Erythroblast (primary cell): ENCODE data around the gene SLC22A13.

Source experiments
- GATA1 ChIP-seq: IDR thresholded peaks from 2 replicates; pipeline ENCODE4 v1.6.1; 2011; ENCODE audit warnings: low read depth, mild to moderate bottlenecking, control low read depth, low read length, moderate library complexity
- POLR2A ChIP-seq: IDR thresholded peaks from 2 replicates; pipeline ENCODE4 v1.6.1; 2011; ENCODE audit warnings: mild to moderate bottlenecking, low read length

- no peak for TF ChIP-seq POLR2A
- no peak for TF ChIP-seq GATA1
Measured at GRCh38 chr3:38238416-38239008, 27.1 kb upstream of the SLC22A13 start.
